ENCODE data around the gene COBL.

DNA sequence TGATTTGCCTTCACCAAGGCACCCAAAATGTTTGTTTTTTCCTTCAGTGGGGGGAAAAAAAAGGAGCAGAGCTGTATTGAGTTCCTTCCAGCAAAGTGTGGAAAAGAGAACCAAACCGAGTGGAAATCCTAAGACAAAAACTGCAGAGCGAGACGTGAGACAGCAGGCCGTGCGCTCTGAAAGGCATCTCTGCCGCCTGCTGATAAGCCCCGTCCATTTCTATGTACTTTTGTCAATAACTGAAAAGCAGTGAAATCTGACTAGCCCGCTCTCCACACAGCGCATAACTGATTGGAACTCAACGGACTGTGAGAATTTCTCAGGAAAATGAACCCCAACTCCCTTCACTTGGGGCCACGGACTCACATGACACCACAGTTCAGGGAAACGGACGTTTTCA lies 83.2 kb downstream of the COBL start:
- no peak for TF ChIP-seq EZH2 (IDR thresholded peaks at IDR 0.05; ENCODE audit: low read length, unreplicated experiment)
- TF ChIP-seq, protein P1, sequence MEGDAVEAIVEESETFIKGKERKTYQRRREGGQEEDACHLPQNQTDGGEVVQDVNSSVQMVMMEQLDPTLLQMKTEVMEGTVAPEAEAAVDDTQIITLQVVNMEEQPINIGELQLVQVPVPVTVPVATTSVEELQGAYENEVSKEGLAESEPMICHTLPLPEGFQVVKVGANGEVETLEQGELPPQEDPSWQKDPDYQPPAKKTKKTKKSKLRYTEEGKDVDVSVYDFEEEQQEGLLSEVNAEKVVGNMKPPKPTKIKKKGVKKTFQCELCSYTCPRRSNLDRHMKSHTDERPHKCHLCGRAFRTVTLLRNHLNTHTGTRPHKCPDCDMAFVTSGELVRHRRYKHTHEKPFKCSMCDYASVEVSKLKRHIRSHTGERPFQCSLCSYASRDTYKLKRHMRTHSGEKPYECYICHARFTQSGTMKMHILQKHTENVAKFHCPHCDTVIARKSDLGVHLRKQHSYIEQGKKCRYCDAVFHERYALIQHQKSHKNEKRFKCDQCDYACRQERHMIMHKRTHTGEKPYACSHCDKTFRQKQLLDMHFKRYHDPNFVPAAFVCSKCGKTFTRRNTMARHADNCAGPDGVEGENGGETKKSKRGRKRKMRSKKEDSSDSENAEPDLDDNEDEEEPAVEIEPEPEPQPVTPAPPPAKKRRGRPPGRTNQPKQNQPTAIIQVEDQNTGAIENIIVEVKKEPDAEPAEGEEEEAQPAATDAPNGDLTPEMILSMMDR (conservative IDR thresholded peaks at IDR 0.05; ENCODE audit: low read depth, low read length), result no peak

All from PC-3 (cell line).